Coronary artery (tissue), 2 donors: ENCODE results near the gene SPOPL.
"Not testable (repeated sequence)": the region's sequence is repeated elsewhere in the genome, so short reads cannot be mapped to it uniquely, and the experiment has no call there.

ENCODE experiments used
- DNase-seq: peaks from one replicate; pipeline ENCODE4 v3.0.0-alpha.2; 2017; ENCODE audit warnings: low spot score
- H3K27ac ChIP-seq, 2 donors: fragments of 200-600 bp; sonication (generic); one replicate each; pipeline ENCODE4 v1.5.1; 2016 to 2019
- H3K4me3 ChIP-seq: fragments of 200-600 bp; sonication (generic); 2 replicates; pipeline ENCODE4 v1.5.1; 2016; ENCODE audit warnings: mild to moderate bottlenecking, moderate library complexity
- CTCF ChIP-seq: fragments of 200-600 bp; sonication (generic); IDR thresholded peaks from one replicate; pipeline ENCODE4 v1.5.1; 2019; ENCODE audit warnings: antibody characterized with exemption

Gene SPOPL

GRCh38 chr2:138531913-138532312, 30.3 kb downstream of the SPOPL start:
- no peak overlapping the region for H3K4me3 ChIP-seq
- H3K27ac ChIP-seq = no peak overlapping the region
- TF ChIP-seq CTCF = no peak
- no peak for DNase-seq

DNA sequence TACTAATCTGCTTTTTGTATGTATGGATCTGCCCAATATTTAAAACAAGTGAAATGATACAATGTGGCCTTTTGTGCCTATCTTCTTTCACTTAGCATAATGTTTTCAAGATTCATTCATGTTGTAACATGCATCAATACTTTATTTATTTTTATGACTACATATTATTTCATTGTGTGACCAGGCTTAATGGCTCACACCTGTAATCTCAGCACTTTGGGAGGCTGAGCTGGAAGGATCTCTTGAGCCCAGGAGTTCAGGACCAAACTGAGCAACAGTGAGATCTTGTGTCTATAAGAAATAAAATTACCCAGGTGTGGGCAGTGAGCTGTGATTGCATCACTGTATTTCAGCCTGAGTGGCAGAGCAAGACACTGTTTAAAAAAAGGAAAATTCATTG, 33.2 kb downstream of the SPOPL start:
- DNase-seq = no peak
- TF ChIP-seq CTCF = no peak
- no peak overlapping the region for H3K27ac ChIP-seq

DNA sequence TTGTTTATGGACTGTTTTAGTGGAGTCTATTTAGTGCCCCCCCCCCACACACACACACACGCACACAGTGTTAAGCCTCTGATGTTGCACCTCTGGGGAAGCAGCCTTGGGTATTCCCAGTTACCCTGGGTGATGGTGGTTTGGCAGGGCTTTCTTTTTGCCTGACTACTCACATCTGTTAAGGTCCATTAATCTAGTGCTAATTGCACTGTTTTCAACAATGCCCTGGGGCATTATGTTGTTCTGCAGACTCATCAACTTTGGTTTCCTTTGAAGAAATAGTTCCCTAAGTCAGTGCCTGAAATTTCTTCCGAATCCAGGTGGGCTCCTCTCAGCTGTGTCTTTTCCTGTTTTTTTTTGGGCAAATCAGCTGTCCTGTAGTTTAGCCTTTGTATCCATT, 34.7 kb downstream of the SPOPL start:
- H3K4me3 ChIP-seq = no peak overlapping the region
- no peak for DNase-seq
- H3K27ac ChIP-seq = no peak overlapping the region
- TF ChIP-seq CTCF = no peak

More for the DNA sequence above, 33.2 kb downstream of the SPOPL start:
- no peak overlapping the region for H3K4me3 ChIP-seq

DNA sequence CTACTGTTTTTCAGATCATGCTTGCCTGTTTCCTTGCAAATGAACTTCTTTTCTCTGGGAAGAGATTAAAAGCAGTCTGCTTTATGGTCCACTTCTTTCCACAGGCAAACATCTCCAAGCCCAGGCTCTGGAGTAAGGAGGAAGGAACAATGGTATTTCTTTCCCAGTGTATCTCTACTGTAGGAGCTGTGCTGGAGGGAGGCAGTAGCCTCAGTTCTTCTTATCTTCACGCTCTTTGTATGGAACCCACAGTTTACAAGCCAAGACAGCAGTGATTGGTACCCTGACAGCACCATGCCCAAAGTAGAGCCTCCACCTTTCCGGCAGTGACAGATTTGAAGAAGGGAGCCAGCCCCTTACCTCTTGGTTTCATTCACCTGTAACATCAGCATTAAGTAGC, 35.2 kb downstream of the SPOPL start:
- no peak for TF ChIP-seq CTCF
- Histone ChIP-seq H3K27ac (no peak overlapping the region), H3K4me3 (no peak overlapping the region)
- no peak for DNase-seq

GRCh38 chr2:138537170-138537915, 35.8 kb downstream of the SPOPL start:
- TF ChIP-seq CTCF = no peak
- Histone ChIP-seq H3K4me3 (no peak overlapping the region), H3K27ac (no peak overlapping the region)
- no peak for DNase-seq

- not testable (repeated sequence) for H3K4me3 ChIP-seq, DNase-seq, H3K27ac ChIP-seq
Measured at GRCh38 chr2:138544206-138544605, 42.6 kb downstream of the SPOPL start.

DNA sequence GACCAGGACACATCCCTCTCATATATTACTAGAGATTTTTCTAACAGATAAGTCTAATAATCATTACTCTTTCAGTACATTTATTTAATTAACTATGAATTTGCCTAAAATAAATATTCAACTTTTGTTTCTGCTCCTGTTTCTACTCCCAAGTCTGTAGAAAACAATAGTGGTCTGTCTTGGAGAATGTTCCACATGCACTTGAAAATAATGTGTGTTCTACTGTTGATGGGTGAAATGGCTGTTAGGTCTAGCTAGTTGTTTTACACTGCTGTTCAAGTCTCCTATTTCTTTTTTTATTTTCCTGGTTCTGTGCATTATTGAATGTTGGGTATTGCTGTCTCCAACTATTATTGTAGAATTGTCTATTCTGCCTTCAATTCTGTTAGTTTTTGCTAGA, 47.2 kb downstream of the SPOPL start:
- Histone ChIP-seq H3K27ac (no peak overlapping the region), H3K4me3 (no peak overlapping the region)
- no peak for TF ChIP-seq CTCF
- no peak for DNase-seq
